CD1c-positive myeloid dendritic cell (primary cell): Measurements from ENCODE around the gene CDK5RAP1.
"Not testable (repeated sequence)": the region's sequence is repeated elsewhere in the genome, so short reads cannot be mapped to it uniquely, and the experiment has no call there.

Source experiments
- DNase-seq: peaks from one replicate; pipeline ENCODE4 v3.0.0-alpha.2; 2016; ENCODE audit errors: extremely low spot score

Gene CDK5RAP1

DNA sequence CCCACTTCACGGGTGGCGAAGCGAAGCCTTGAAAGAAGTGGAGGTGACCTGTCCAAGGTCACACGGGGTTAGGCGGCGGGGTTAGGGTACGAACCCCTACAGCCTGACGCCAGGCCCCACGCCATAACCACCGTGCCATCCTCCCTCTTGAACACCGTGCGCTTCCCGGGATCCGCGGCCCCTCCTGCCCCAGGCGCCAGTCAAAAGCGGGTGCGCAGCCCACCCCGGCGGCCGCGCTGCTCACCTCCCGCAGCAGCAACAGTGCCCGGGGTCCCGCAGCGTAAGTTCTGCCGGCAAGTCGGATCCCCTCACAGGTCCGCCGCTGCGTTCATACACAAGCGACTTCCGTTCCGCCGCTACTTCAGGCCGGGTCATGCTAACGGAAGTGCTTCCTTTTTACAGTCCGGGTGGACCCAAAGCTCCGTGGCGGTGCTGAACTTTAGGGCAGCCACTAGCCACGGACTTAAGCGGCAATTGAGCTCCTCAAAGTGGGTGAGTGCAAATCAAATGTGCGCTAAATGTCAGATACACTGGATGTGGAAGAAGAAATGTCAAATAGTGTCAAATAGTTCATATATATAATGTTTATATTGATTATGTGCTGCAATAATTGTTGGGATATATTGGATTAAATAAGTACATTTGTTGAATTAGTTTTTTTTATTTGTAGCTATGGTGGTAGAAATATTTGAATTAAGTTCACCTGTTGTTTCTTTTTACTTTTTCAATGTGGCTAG is at the start of gene CDK5RAP1:
Gene CDK5RAP1, minus strand, starts transcription at position 336 of the 737 bp plus-strand sequence. CDS start 4,455 bp downstream, outside the sequence.
- DNase-seq = peak; percentile 93

DNA sequence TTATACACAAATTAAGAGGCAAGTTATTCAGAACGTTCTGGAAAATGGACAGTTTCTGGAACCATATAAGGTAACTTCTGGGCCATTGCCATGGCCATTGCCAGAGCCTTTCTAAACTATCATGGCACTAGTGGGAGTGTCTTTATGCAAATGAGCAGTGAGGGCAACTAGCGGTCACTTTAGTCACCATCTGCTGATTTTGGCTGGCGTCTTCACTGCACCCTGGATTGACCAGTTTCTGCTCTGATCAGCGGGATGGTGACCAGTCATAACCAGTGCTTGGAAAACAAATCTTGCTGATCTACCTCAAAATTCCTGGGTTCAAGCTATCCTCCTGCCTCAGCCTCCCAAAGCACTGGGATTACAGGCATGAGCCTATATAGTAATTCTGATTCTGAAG is 49.5 kb upstream of the CDK5RAP1 start:
- DNase-seq = peak; percentile 8

DNA sequence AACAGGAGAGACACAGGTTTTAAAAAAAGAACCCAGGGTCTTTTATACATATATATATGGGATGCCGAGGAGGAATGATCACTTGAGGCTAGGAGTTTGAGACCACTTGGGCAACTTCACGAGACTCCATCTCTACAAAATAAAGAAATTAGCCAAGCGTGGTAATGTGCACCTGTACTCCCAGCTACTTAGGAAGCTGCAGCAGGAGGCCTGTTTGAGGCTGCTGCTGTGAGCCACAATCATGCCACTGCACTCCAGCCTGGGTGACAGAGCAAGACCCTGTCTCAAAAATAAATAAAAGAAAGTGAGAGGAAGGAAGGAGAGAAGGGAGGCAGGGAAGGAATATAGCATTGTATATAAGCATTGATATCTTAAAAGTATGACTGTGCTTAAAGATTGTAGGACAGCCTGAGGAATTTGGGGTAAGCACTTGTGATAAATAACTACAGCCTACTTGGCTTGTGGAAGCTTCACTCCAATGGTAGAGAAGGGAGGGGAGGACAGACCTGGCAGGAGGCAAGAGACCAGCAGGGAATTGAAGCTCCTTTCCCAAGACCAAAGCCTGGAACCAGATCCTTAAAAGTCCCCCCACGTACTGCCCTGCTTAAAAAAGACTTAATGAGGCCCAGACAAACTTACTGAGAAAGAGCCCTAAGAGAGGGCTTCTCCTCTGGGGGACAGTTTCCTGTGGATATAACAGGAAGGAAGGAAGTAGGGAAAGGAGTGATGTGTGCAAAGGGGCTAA is 44.7 kb upstream of the CDK5RAP1 start:
- no peak for DNase-seq

DNA sequence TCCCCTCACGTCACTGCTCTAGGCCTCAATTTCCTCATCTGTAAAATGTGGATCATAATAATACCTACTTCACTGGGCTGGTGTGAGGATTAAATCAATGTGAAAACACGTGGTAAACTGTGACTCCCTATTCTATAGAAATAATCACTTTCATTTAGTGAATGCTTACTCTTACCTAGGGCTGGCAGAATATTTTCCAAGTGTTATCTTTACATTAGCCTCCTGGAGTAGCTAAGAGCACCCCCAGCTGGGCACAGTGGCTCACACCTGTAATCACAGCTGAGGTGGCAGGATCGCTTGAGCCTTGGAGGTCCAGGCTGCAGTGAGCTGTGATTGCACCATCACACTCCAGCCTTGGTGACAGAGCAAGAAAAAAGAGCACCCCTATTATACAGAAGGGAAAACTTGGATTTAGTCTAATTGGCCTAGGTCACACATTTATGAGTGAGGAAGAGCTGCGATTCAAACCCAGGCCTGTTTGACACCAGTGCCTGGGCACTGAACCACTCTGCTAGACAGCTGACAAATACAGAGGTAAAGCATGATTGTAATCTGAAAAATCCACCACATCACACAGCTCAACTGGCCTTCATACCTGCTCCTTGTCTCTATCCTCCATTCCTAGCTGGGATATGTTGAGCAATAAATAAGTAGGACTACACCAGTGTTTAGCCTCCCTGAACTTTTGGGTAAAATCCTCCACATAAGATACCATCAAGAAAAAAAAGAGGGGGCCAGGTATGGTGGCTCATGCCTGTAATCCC is 43.7 kb upstream of the CDK5RAP1 start:
- no peak for DNase-seq

- DNase-seq = peak; percentile 81
Measured at GRCh38 chr20:33443512-33444239, 42.4 kb upstream of the CDK5RAP1 start, which contains the start of gene SNTA1. Gene SNTA1, minus strand, starts transcription at chr20:33443763. Its CDS starts 143 bp downstream, at chr20:33443620.

DNA sequence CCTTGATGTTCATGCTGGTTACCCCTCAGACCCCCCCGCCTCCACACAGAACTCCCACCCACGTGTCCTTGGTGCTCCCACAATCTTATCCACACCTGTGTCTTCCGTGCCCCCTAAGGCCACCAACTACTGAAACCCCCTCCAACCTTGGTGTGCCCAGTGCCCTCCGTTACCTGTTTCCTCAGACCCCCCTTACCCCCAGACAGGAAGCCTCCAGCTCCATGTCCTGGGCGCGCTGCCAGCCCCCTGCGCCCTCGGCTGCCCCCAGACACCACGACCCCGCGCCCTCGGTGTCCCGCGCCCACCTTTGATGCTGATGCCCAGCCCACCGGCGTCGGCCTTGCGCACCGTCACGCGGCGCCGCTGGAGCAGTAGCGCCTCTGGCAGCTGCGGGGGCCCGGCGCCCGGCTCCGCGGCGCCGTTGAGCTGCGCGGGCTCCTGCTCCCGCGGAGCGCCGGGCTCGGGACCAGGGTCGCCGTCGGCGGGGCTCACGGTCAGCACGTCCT is 41.7 kb upstream of the CDK5RAP1 start:
- peak; percentile 11 for DNase-seq

DNA sequence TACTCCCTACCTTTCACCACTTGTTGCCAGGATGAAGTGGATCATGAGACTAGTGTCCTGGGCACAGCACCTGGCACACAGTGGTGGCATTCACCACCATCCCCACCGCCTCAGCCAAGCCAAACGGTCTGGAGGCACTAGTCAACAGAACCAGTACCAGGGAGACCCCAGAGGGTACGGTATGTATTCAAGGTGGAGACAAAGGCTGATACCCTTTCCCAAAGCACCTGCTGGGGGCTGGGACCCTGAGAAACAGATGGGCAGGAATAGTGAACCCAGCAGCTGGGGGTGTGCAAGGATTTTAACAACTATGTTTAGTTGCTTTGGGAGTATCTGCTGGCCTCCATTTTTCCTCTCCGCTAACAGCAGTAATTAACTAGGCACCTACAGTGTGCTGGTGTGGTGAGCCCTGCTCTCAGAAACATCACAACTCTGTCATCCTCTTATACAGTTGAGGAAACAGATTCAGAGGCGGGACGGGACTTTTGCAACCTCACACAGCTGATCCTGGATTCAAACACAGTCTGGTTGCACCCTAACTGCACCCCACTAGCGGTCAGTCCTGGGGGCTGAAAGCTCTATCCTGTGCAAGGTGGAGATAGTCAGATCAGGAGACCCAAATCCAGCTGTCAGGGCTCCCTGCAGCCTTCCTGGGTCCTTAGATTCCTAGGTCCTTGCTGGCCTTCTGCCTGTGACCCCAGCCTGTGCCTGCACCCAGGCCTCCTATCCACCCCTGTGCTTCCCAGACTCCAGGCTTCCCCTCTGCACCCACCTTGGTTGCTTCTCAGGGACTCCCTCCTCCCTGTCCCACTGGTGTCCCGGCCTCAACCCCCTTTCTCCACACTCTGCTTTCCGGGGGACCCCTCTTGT is 41.1 kb upstream of the CDK5RAP1 start:
- no peak for DNase-seq

- DNase-seq = no peak
Measured at GRCh38 chr20:33441142-33441955, 40.0 kb upstream of the CDK5RAP1 start.

GRCh38 chr20:33440562-33440961 is 39.2 kb upstream of the CDK5RAP1 start:
- DNase-seq = not testable (repeated sequence)

DNA sequence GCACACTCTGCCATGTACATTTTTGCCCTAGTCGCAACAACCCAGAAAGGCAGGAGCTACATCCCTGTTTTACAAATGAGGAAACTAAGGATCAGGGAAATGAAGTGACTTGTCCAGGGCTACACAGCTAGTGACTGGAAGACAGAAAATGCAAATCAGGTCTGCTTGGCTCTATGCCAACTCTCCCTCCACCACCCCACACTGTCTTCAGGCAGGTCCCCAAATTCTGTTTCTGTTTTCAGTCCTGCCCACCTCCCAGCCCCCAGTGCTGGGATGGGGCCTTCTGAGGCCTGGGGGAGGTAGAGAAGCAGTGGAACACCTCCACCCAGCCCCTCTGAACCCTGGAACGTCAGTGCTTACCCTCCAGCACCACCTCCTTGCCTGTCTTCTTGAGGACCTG is 37.2 kb upstream of the CDK5RAP1 start:
- DNase-seq = no peak

DNA sequence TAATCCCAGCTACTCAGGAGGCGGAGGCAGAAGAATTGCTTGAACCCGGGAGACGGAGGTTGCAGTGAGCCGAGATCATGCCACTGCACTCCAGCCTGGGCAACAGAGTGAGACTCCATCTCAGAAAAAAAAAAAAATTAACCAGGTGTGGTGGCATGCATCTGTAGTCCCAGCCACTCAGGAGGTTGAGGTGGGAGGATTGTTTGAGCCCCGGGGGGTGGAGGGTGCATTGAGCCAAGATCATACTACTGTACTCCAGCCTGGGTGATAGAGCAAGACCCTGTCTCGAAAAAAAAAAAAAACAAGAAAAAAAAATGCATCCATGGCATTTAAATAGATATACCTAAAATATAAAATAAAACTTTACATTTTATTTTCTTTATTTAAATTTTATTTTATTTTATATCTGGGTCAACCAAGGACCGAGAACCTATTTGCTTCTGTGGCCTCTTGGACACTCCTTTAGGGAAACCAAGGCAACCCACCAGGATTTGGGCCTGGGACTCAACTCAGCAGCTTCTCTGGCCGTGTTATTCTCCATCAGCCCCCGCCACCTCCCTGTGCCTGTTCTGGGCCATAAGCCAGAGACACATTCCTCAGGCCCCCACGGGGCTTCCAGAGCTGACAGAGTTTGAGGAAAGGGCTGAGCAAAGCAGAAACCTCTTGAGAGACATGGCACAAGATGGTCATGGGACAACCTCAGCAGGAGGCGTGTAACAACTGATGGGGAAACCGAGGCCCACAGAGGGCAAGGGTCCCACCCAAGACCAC is 36.0 kb upstream of the CDK5RAP1 start:
- no peak for DNase-seq

- DNase-seq = no peak
Measured at GRCh38 chr20:33434434-33434833, 33.1 kb upstream of the CDK5RAP1 start.

DNA sequence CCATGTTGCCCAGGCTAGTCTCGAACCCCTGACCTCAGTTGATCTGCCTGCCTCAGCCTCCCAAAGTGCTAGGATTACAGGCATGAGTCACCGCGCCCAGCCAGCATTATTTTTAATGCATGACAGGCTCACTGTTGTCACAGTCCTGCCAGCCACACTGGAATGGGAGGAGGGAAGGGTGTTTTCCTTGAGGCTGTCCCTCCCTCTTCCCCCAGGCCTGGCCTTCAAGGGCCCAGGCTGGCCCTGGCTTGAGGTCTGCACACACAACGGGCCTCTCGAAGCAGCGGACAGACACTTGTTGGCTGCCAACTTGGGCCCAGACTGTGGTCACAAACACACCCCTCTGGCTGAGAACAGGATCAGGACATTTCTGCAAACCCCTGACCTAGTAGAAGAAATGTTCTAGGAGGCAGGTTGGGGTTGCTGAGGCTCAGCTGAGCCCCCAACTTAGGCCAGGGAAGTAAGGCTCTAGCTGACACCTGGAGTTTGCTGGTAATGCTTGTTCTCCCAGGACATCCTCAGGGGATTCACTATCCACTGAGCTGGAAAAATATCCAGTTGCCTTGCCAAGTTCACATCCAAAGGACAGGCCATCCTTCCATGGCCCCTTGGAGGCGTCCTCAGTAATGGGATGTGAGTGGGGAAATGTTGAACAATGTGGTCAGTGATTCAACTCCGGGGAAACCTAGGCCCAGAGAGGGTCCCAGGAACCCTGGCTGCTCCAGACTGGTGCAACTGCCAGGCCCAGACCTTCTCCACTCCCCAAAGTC is 32.3 kb upstream of the CDK5RAP1 start:
- DNase-seq = no peak

- DNase-seq = no peak
Measured at GRCh38 chr20:33431797-33432381, 30.6 kb upstream of the CDK5RAP1 start.

GRCh38 chr20:33423875-33424274 is 22.6 kb upstream of the CDK5RAP1 start:
- DNase-seq = not testable (repeated sequence)

- no peak for DNase-seq
Measured at GRCh38 chr20:33423141-33423834, 22.0 kb upstream of the CDK5RAP1 start.
